Dermis microvascular lymphatic vessel endothelial cell (primary cell): ENCODE data around the gene KANSL3. TPM values are rescaled to one million over a fixed set of nuclear protein-coding genes. Genes with fewer than 3 reads are reported as not detected.

Experiments used
- DNase-seq, 2 donors: peaks; one replicate each; pipeline versions ENCODE4 v3.0.0 to v3.0.0-alpha.2; 2010; ENCODE audit warnings: low read depth in 2 of 2
- total RNA-seq: library from RNA; depleted of rRNA; stranded (reverse); fragments of >200 nt; gene quantifications from 2 replicates; pipeline ENCODE4 v1.2.1, GENCODE V29; 2014

The KANSL3 gene
- total RNA-seq, 1 donor from 2014 or later: 18.5 TPM

- no peak for DNase-seq
These were observed 91.8 kb downstream of the KANSL3 start for GRCh38 chr2:96546321-96546720.

Other genes with a start within 250 kb of the KANSL3 start
- gene NEURL3, start 133.0 kb downstream of the KANSL3 start, total RNA-seq: 0.13 TPM in 2 replicates
- 9.6 and 13.1 TPM in 2 replicates for gene ARID5A, start 101.6 kb downstream of the KANSL3 start, total RNA-seq
- not detected in 2 replicates for gene FER1L5, start 4.5 kb upstream of the KANSL3 start, total RNA-seq
- gene LMAN2L, start 101.8 kb upstream of the KANSL3 start, total RNA-seq: 14.8 and 20.6 TPM in 2 replicates
- gene CNNM4, start 122.6 kb upstream of the KANSL3 start, total RNA-seq: 1.3 and 2.3 TPM in 2 replicates
- 6.4 and 12.3 TPM in 2 replicates for gene CNNM3, start 178.0 kb upstream of the KANSL3 start, total RNA-seq
- gene ANKRD23, start 205.7 kb upstream of the KANSL3 start, total RNA-seq: 0.51 and 1.1 TPM in 2 replicates
- gene ANKRD39, start 219.7 kb upstream of the KANSL3 start, total RNA-seq: 5.6 and 6.8 TPM in 2 replicates
- 17.3 and 35.4 TPM in 2 replicates for gene SEMA4C, start 231.8 kb upstream of the KANSL3 start, total RNA-seq